Measurements from ENCODE around the gene DDX20. TPM values are rescaled to one million over a fixed set of nuclear protein-coding genes. Genes with fewer than 3 reads are reported as not detected.

The DDX20 gene
- polyA plus RNA-seq, 1 of the 3 experiments (the other 2 are of a cell fraction) = 3.8 TPM

GRCh38 chr1:111779546-111779945 lies 23.8 kb downstream of the DDX20 start:
- no peaks in the 10 kb centered on the region for H3K36me3 ChIP-seq (replicated peaks in 1 of 2; ENCODE audit: control insufficient read depth in 1 of 2, insufficient read depth in 2 of 2, low read length in 1 of 2)
- WGBS (ENCODE audit: low lambda C conversion rate) = 44% methylated on average over 2 of the region's 2 CpGs
- DNase-seq = no peak
- H3K27me3 ChIP-seq (ENCODE audit: insufficient read depth) = no peaks in the 10 kb centered on the region
- H3K9me2 ChIP-seq = no peaks in the 10 kb centered on the region
- ChIA-PET CTCF (interaction anchor here (1.3 kb wide), 1 partner anchor 10 kb away, joined by 13 read pairs; no protein-coding TSS in a partner anchor), POLR2A (no interaction called here)
- H3F3A ChIP-seq (replicated peaks; ENCODE audit: insufficient read depth) = no peaks in the 10 kb centered on the region
- TF ChIP-seq NRF1 (IDR thresholded peaks at IDR 0.05; ENCODE audit: low read depth, low read length) = no peak
- TF ChIP-seq YY1 (IDR thresholded peaks at IDR 0.05; ENCODE audit: low read depth) = no peak
- no peak overlapping the region for H3K9ac ChIP-seq
- no peak overlapping the region for H3K4me3 ChIP-seq (ENCODE audit: low read depth in 2 of 2, low read length in 1 of 2)
- H3K79me2 ChIP-seq (ENCODE audit: insufficient read depth) = no peaks in the 10 kb centered on the region
- H3K27ac ChIP-seq (ENCODE audit: low read depth in 2 of 2, low read length in 1 of 2) = no peak overlapping the region
- H3K4me1 ChIP-seq (ENCODE audit: control insufficient read depth in 1 of 2, insufficient read depth in 2 of 2, low read depth in 1 of 2, low read length in 1 of 2) = no peaks in the 10 kb centered on the region
- no peak overlapping the region for H3K4me2 ChIP-seq
- H2AFZ ChIP-seq (ENCODE audit: low read depth) = no peak overlapping the region
- H4K20me1 ChIP-seq (ENCODE audit: insufficient read depth) = no peaks in the 10 kb centered on the region
- no peaks in the 10 kb centered on the region for H3K9me3 ChIP-seq

DNA sequence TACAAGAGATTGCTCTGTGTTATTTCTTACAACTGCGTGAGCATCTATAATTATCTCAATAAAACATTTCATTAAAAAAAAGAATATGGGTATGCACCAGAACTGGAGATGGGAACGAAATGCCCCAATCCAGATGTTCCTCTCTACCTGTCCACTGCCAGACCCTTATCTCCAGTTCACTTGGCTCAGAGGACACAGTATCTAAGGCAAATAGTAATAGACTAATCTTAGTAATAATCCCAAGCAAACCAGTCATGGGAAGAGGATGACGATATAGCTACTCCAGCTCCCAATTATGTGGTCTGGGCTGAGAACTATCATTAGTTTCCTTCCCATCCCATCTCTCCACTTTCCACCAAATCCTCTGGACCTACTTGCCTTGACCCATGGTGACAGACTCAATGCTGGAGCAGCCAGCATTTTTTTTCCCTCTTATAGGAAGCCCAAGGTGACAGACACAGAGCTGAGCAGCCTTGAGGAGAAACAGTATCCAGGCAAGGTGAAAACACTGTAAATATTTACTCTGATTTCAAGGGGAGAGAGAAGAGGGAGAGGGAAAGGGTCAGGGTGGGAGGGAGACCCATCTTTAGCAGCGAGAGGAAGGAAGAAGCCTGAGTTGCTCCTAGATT lies 28.7 kb downstream of the DDX20 start:
- no peak for DNase-seq
- no peak overlapping the region for H3K27ac ChIP-seq (ENCODE audit: low read depth in 2 of 2, low read length in 1 of 2)
- no peaks in the 10 kb centered on the region for H3K79me2 ChIP-seq (ENCODE audit: insufficient read depth)
- H3K27me3 ChIP-seq (ENCODE audit: insufficient read depth) = peaks cover 10% of the 10 kb centered on the region; the same call in 1 of the 2 replicates
- no peaks in the 10 kb centered on the region for H3K9me3 ChIP-seq
- whole genome bisulfite sequencing (ENCODE audit: low lambda C conversion rate) = 54% methylated on average over 4 of the region's 4 CpGs
- H3F3A ChIP-seq (replicated peaks; ENCODE audit: insufficient read depth) = no peaks in the 10 kb centered on the region
- H3K9ac ChIP-seq = no peak overlapping the region
- no peak overlapping the region for H2AFZ ChIP-seq (ENCODE audit: low read depth)
- TF ChIP-seq TAF1 (IDR thresholded peaks at IDR 0.05; ENCODE audit: borderline replicate concordance, low read depth, low read length) (no peak), FOSL2 (IDR thresholded peaks at IDR 0.05; ENCODE audit: borderline replicate concordance, low read depth) (no peak), RAD21 (IDR thresholded peaks at IDR 0.05; ENCODE audit: low read length) (no peak), ELF1 (IDR thresholded peaks at IDR 0.05) (no peak), RXRA (IDR thresholded peaks at IDR 0.05; ENCODE audit: borderline replicate concordance, low read depth) (no peak), YY1 (IDR thresholded peaks at IDR 0.05; ENCODE audit: low read depth) (no peak), CTCF (IDR thresholded peaks at IDR 0.05) (no peak), GATA2 (CRISPR knock-in tag; IDR thresholded peaks at IDR 0.05) (no peak), IRF3 (IDR thresholded peaks at IDR 0.05; ENCODE audit: low read depth, low read length) (no peak), SIN3A (IDR thresholded peaks at IDR 0.05; ENCODE audit: borderline replicate concordance, low read depth, low read length) (no peak), FOXJ3 (CRISPR knock-in tag; IDR thresholded peaks at IDR 0.05) (no peak), JUND (IDR thresholded peaks at IDR 0.05) (no peak), TEAD4 (IDR thresholded peaks at IDR 0.05; ENCODE audit: borderline replicate concordance, insufficient read depth) (no peak), USF2 (IDR thresholded peaks at IDR 0.05; ENCODE audit: borderline replicate concordance, low read depth, low read length) (no peak), USF1 (IDR thresholded peaks at IDR 0.05; ENCODE audit: borderline replicate concordance, low read depth) (no peak)
- no peaks in the 10 kb centered on the region for H3K9me2 ChIP-seq
- no peaks in the 10 kb centered on the region for H3K36me3 ChIP-seq (replicated peaks in 1 of 2; ENCODE audit: control insufficient read depth in 1 of 2, insufficient read depth in 2 of 2, low read length in 1 of 2)
- CTCF ChIA-PET = interaction anchor here (0.7 to 2.1 kb wide), 2 partner anchors 15 to 332 kb away, joined by 3 to 6 read pairs; no protein-coding TSS in a partner anchor
- H3K4me2 ChIP-seq = no peak overlapping the region
- H3K4me1 ChIP-seq (ENCODE audit: control insufficient read depth in 1 of 2, insufficient read depth in 2 of 2, low read depth in 1 of 2, low read length in 1 of 2) = no peaks in the 10 kb centered on the region
- H3K4me3 ChIP-seq (ENCODE audit: low read depth in 2 of 2, low read length in 1 of 2) = no peak overlapping the region
- POLR2A ChIA-PET = no interaction called here
- no peaks in the 10 kb centered on the region for H4K20me1 ChIP-seq (ENCODE audit: insufficient read depth)

Measured in SK-N-SH (cell line).